Measurements from ENCODE around the gene HEATR5A.

- TF ChIP-seq CTCF (IDR thresholded peaks at IDR 0.05 in 2 of 3, conservative IDR thresholded peaks at IDR 0.05 in 1 of 3; ENCODE audit: insufficient read depth in 2 of 3, low read depth in 1 of 3, low read length in 3 of 3), result no peak
- TF ChIP-seq RAD21 (CRISPR knock-in tag; conservative IDR thresholded peaks at IDR 0.05 in 1 of 2, IDR thresholded peaks at IDR 0.05 in 1 of 2), result no peak
- no peak for TF ChIP-seq ZBTB34 (CRISPR knock-in tag; IDR thresholded peaks at IDR 0.05)
- no peak for TF ChIP-seq FOXJ3 (CRISPR knock-in tag; IDR thresholded peaks at IDR 0.05)
- no peak for TF ChIP-seq DIDO1 (tag; IDR thresholded peaks at IDR 0.05; ENCODE audit: low read depth)
- TF ChIP-seq SOX6 (IDR thresholded peaks at IDR 0.05), result no peak
- TF ChIP-seq TCF7 (IDR thresholded peaks at IDR 0.05; ENCODE audit: borderline replicate concordance), result no peak
Measured at GRCh38 chr14:31291210-31291609, 129.1 kb downstream of the HEATR5A start.
